HepG2 (cell line): ENCODE data around the gene DALRD3. TPM values are rescaled to one million over a fixed set of nuclear protein-coding genes. Genes with fewer than 3 reads are reported as not detected.

Experiments used
- ARHGAP35 ChIP-seq: sonication (generic); formaldehyde crosslinking; IDR thresholded peaks from 2 replicates; pipeline ENCODE4 v1.9.0; 2022; ENCODE audit warnings: mild to moderate bottlenecking, inconsistent platforms, moderate library complexity, missing genetic modification reagents, borderline replicate concordance
- DR1 ChIP-seq: sonication (generic); formaldehyde crosslinking; IDR thresholded peaks from 2 replicates; pipeline ENCODE4 v1.8.0; 2021; ENCODE audit warnings: mild to moderate bottlenecking, missing genetic modification reagents, inconsistent platforms
- NAIF1 ChIP-seq: sonication (generic); formaldehyde crosslinking; IDR thresholded peaks from 2 replicates; pipeline ENCODE4 v1.5.0; 2020; ENCODE audit warnings: mild to moderate bottlenecking, missing genetic modification reagents, borderline replicate concordance
- NFYB ChIP-seq: sonication (generic); formaldehyde crosslinking; IDR thresholded peaks from 2 replicates; pipeline ENCODE4 v1.4.0; 2020; ENCODE audit warnings: missing genetic modification reagents
- POGK ChIP-seq: sonication (generic); formaldehyde crosslinking; conservative IDR thresholded peaks from 2 replicates; pipeline ENCODE4 v1.8.0; 2022; ENCODE audit warnings: mild to moderate bottlenecking, moderate library complexity, missing genetic modification reagents
- RBM22 ChIP-seq: fragments of 200-400 bp; formaldehyde crosslinking; optimal IDR thresholded peaks from 2 replicates; pipeline ENCODE3; 2017; ENCODE audit warnings: mild to moderate bottlenecking, low read length, moderate library complexity
- SIX1 ChIP-seq: sonication (generic); formaldehyde crosslinking; IDR thresholded peaks from 2 replicates; pipeline ENCODE4 v1.4.0; 2020; ENCODE audit warnings: missing genetic modification reagents, borderline replicate concordance
- ZBTB3 ChIP-seq: sonication (generic); formaldehyde crosslinking; IDR thresholded peaks from 2 replicates; pipeline ENCODE4 v1.4.0; 2020; ENCODE audit warnings: low read depth, mild to moderate bottlenecking, moderate library complexity, missing genetic modification reagents, borderline replicate concordance
- ZBTB4 ChIP-seq: sonication (generic); formaldehyde crosslinking; IDR thresholded peaks from 2 replicates; pipeline ENCODE4 v1.4.0; 2020; ENCODE audit warnings: missing genetic modification reagents, mild to moderate bottlenecking, borderline replicate concordance
- ZBTB43 ChIP-seq: sonication (generic); formaldehyde crosslinking; conservative IDR thresholded peaks from 2 replicates; pipeline ENCODE4 v1.4.0; 2020; ENCODE audit warnings: missing genetic modification reagents
- ZIK1 ChIP-seq: sonication (generic); formaldehyde crosslinking; IDR thresholded peaks from 2 replicates; pipeline ENCODE4 v1.5.0; 2020; ENCODE audit warnings: mild to moderate bottlenecking, low read depth, missing genetic modification reagents, borderline replicate concordance
- ZNF20 ChIP-seq: sonication (generic); formaldehyde crosslinking; IDR thresholded peaks from 2 replicates; pipeline ENCODE4 v1.4.0; 2020; ENCODE audit warnings: mild to moderate bottlenecking, moderate library complexity, missing genetic modification reagents
- ZNF251 ChIP-seq: sonication (generic); formaldehyde crosslinking; IDR thresholded peaks from 2 replicates; pipeline ENCODE4 v1.9.0; 2021; ENCODE audit warnings: mild to moderate bottlenecking, missing genetic modification reagents
- ZNF280B ChIP-seq: sonication (generic); formaldehyde crosslinking; IDR thresholded peaks from 2 replicates; pipeline ENCODE4 v1.5.0; 2020; ENCODE audit warnings: missing genetic modification reagents, mild to moderate bottlenecking, borderline replicate concordance
- ZNF350 ChIP-seq: sonication (generic); formaldehyde crosslinking; IDR thresholded peaks from 2 replicates; pipeline ENCODE4 v1.4.0; 2020; ENCODE audit warnings: mild to moderate bottlenecking, low read depth, missing genetic modification reagents, borderline replicate concordance
- ZNF772 ChIP-seq: sonication (generic); formaldehyde crosslinking; IDR thresholded peaks from 2 replicates; pipeline ENCODE4 v1.5.0; 2020; ENCODE audit warnings: mild to moderate bottlenecking, missing genetic modification reagents
- polyA plus RNA-seq, 8 experiments: library from polyadenylated mRNA; depleted of rRNA in 3 of 8; stranded (reverse) in 7 of 8; unstranded in 1 of 8; fragments of >200 nt; fragmentation: Illumina TruSeq in 4 of 8; extraction: Trizol in 4 of 8; gene quantifications; 2 replicates each; pipeline versions ENCODE4 v1.2.1 to v1.2.3, GENCODE V29; 2011 to 2016; ENCODE audit warnings: low read depth in 4 of 8, missing spikeins in 1 of 8, mixed read lengths in 1 of 8; ENCODE audit not compliant: insufficient read depth in 1 of 8
- total RNA-seq, 5 experiments: library from RNA; depleted of rRNA; stranded (reverse); fragments of >200 nt; fragmentation: Illumina TruSeq; extraction: Trizol; gene quantifications; 2 replicates each; pipeline ENCODE4 v1.2.3, GENCODE V29; 2016; ENCODE audit warnings: low read depth in 1 of 5
- TF ChIP-seq, protein P1 (sequence below): sonication (generic); formaldehyde crosslinking; IDR thresholded peaks from 2 replicates; pipeline ENCODE4 v1.4.0; 2020; ENCODE audit warnings: missing genetic modification reagents, borderline replicate concordance

The DALRD3 gene
- total and polyA plus RNA-seq, 2 of the 13 experiments (the other 11 are each of a cell fraction or from before 2014, with no cell fraction given) = 19.9 to 36.5 TPM

DNA sequence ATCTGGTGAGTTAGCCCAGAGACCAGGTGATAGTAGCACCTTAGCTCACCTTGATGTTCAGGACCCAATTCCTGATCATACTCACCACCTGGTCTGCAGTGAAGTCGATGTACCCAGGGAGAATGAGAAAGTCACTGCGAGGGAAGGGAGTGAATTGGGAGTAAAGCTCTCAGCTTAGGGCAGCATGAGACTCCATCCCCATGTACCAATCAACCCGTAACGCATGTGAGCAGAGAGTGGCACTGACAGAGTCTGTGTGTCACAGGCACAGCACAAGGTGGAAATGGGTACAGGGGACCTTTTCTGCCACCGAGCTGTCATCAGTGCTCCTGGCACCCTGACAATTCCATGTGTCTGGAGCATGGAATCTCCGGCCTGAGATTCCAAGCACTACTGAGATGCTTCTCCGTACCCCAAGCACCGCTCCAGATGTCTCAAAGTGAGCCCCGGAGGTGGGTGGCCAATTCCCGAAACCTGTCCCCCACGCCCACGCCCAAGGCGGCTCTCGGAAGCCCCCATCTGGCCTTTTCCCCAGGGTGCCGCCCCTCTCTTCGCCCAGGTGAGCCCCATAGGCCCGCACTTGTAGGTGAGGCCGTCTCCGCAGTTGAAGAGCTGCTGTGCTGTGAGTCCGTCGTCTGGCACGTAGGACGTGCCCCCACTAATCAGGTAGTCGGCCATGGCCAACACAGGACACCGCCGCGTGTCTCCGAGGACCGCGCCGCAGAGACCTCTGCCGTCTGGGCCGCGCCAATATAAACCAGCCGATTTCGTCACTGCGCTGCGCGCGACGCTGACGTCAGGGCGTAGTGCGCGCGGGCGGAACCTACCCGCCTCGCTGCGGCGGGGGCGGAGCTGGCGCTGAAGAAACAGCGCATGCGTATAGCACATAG is 10.5 kb upstream of the DALRD3 start, which contains the start of gene IMPDH2 (continued):
- TF ChIP-seq ZNF280B (CRISPR knock-in tag) (peak; percentile 98), RBM22 (peak; percentile 100), ZBTB4 (CRISPR knock-in tag) (no peak; the same call in 1 of the 2 replicates), NAIF1 (CRISPR knock-in tag) (peak; percentile 90; the same call in 1 of the 2 replicates), ZBTB3 (no peak), ZNF350 (CRISPR knock-in tag) (peak; percentile 93; the same call in 1 of the 2 replicates), ZBTB43 (CRISPR knock-in tag) (peak; percentile 52; the same call in 1 of the 2 replicates), DR1 (CRISPR knock-in tag) (peak; percentile 99), ARHGAP35 (CRISPR knock-in tag) (peak; percentile 75; the same call in 1 of the 2 replicates), POGK (CRISPR knock-in tag) (peak; percentile 98), NFYB (peak; percentile 32; the same call in 1 of the 2 replicates), SIX1 (CRISPR knock-in tag) (peak; percentile 63; the same call in 1 of the 2 replicates), ZNF772 (CRISPR knock-in tag) (peak; percentile 92; the same call in 1 of the 2 replicates), ZNF251 (CRISPR knock-in tag) (no peak), ZIK1 (peak; percentile 79; the same call in 1 of the 2 replicates), ZNF20 (CRISPR knock-in tag) (no peak)
- TF ChIP-seq, protein P1, sequence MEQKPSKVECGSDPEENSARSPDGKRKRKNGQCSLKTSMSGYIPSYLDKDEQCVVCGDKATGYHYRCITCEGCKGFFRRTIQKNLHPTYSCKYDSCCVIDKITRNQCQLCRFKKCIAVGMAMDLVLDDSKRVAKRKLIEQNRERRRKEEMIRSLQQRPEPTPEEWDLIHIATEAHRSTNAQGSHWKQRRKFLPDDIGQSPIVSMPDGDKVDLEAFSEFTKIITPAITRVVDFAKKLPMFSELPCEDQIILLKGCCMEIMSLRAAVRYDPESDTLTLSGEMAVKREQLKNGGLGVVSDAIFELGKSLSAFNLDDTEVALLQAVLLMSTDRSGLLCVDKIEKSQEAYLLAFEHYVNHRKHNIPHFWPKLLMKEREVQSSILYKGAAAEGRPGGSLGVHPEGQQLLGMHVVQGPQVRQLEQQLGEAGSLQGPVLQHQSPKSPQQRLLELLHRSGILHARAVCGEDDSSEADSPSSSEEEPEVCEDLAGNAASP (CRISPR knock-in tag) = 0 out of 2 replicates have a peak, but pooled peaks have one; percentile 43
